A673 (cell line): ENCODE results near the gene NDRG4. TPM values are rescaled to one million over a fixed set of nuclear protein-coding genes. Genes with fewer than 3 reads are reported as not detected.

Experiments used
- BruUV-seq: library from RNA; stranded (reverse); fragments of 400-500 nt; replicated peaks from 2 replicates; lab custom pipeline; 2021; lab: Mats Ljungman, UMichigan
- CTCF ChIA-PET: fragments of 300-600 bp; sonication (Branson Sonifier 250); formaldehyde crosslinking; loops from one replicate; lab custom pipeline; 2022; ENCODE audit warnings: antibody characterized with exemption; lab: Charles Lee
- POLR2A ChIA-PET: fragments of 300-600 bp; sonication (Branson Sonifier 250); formaldehyde crosslinking; loops from one replicate; lab custom pipeline; 2022; ENCODE audit warnings: antibody characterized with exemption; ENCODE audit not compliant: low non-redundant PET; lab: Charles Lee
- DNase-seq: peaks from one replicate; pipeline ENCODE4 v3.0.0-alpha.2; 2015; ENCODE audit warnings: low spot score
- H3K27ac ChIP-seq: fragments of 200-600 bp; sonication (generic); 2 replicates; pipeline ENCODE4 v1.5.1; 2016; ENCODE audit warnings: mixed run types, low read depth, mild to moderate bottlenecking, mixed read lengths, antibody characterized with exemption, low read length; ENCODE audit not compliant: poor library complexity, severe bottlenecking
- H3K27me3 ChIP-seq: fragments of 200-600 bp; sonication (generic); replicated peaks from 2 replicates; pipeline ENCODE4 v1.6.1; 2017; ENCODE audit warnings: mixed run types, low read depth, mild to moderate bottlenecking, mixed read lengths, antibody characterized with exemption, low read length; ENCODE audit not compliant: insufficient read depth, poor library complexity
- H3K36me3 ChIP-seq: fragments of 200-600 bp; sonication (generic); 2 replicates; pipeline ENCODE4 v1.6.1; 2016; ENCODE audit warnings: mixed run types, mild to moderate bottlenecking, mixed read lengths, antibody characterized with exemption, low read length; ENCODE audit not compliant: insufficient read depth, poor library complexity, severe bottlenecking
- H3K4me1 ChIP-seq: fragments of 200-600 bp; sonication (generic); 2 replicates; pipeline ENCODE4 v1.6.1; 2017; ENCODE audit warnings: mixed run types, mild to moderate bottlenecking, mixed read lengths, antibody characterized with exemption, low read length; ENCODE audit not compliant: insufficient read depth, poor library complexity, severe bottlenecking
- H3K4me3 ChIP-seq: fragments of 200-600 bp; sonication (generic); 2 replicates; pipeline ENCODE4 v1.5.1; 2016; ENCODE audit warnings: low read depth, mixed run types, mild to moderate bottlenecking, mixed read lengths, low read length; ENCODE audit not compliant: poor library complexity, severe bottlenecking
- H3K9me3 ChIP-seq: fragments of 200-600 bp; sonication (generic); 2 replicates; pipeline ENCODE4 v1.6.1; 2016; ENCODE audit warnings: mixed run types, low read depth, mild to moderate bottlenecking, mixed read lengths, antibody characterized with exemption, low read length; ENCODE audit not compliant: poor library complexity, severe bottlenecking
- CTCF ChIP-seq: fragments of 300-800, 200-600 bp; sonication (generic); conservative IDR thresholded peaks from 2 replicates; pipeline ENCODE4 v1.5.1; 2017; ENCODE audit warnings: low read depth, mild to moderate bottlenecking, antibody characterized with exemption, low read length, moderate library complexity, mixed read lengths
- EZH2 ChIP-seq: fragments of 200-600 bp; sonication (generic); IDR thresholded peaks from 2 replicates; pipeline ENCODE4 v1.6.1; 2017; ENCODE audit warnings: borderline replicate concordance, low read depth, mild to moderate bottlenecking, mixed read lengths, antibody characterized with exemption, low read length; ENCODE audit not compliant: poor library complexity, severe bottlenecking
- intact Hi-C: fragments of 100-400 bp; cut with micrococcal nuclease; formaldehyde crosslinking; loops from one replicate; pipeline ENCODE4 v1.10.0; 2022; ENCODE audit not compliant: unreplicated experiment
- total RNA-seq: library from RNA; stranded (reverse); gene quantifications from 2 replicates; pipeline ENCODE4 v1.2.3, GENCODE V29; 2021

NDRG4 gene
- total RNA-seq, 1 experiment from 2014 or later, result 0.28 TPM

GRCh38 chr16:58501242-58502131 lies 1.5 kb downstream of the NDRG4 start:
- Histone ChIP-seq H3K27me3 (no peaks in the 10 kb centered on the region), H3K27ac (no peak overlapping the region), H3K4me3 (peak overlapping the region; percentile 45), H3K4me1 (no peaks in the 10 kb centered on the region), H3K9me3 (no peaks in the 10 kb centered on the region), H3K36me3 (no peaks in the 10 kb centered on the region)
- intact Hi-C loops, result no loop called here
- DNase-seq, result peak; percentile 45
- CTCF ChIA-PET, result no interaction called here
- no peak for TF ChIP-seq EZH2
- BruUV-seq, result no TSS peak
- POLR2A ChIA-PET, result no interaction called here

GRCh38 chr16:58502217-58502921 lies 2.4 kb downstream of the NDRG4 start:
- no peak for TF ChIP-seq EZH2
- no peak for TF ChIP-seq CTCF
- ChIA-PET POLR2A (no interaction called here), CTCF (no interaction called here)
- no peaks in the 10 kb centered on the region for H3K36me3 ChIP-seq
- H3K27ac ChIP-seq, result no peak overlapping the region
- intact Hi-C loops, result no loop called here
- H3K4me1 ChIP-seq, result no peaks in the 10 kb centered on the region
- DNase-seq, result no peak
- BruUV-seq, result no TSS peak
- H3K4me3 ChIP-seq, result no peak overlapping the region
- no peaks in the 10 kb centered on the region for H3K27me3 ChIP-seq
- H3K9me3 ChIP-seq, result no peaks in the 10 kb centered on the region

GRCh38 chr16:58503166-58503862 lies 3.4 kb downstream of the NDRG4 start:
- ChIA-PET POLR2A (no interaction called here), CTCF (no interaction called here)
- DNase-seq, result no peak
- no TSS peak for BruUV-seq
- H3K27me3 ChIP-seq, result no peaks in the 10 kb centered on the region
- intact Hi-C loops, result no loop called here
- no peaks in the 10 kb centered on the region for H3K36me3 ChIP-seq
- no peak overlapping the region for H3K27ac ChIP-seq
- no peak overlapping the region for H3K4me3 ChIP-seq
- no peaks in the 10 kb centered on the region for H3K9me3 ChIP-seq
- no peaks in the 10 kb centered on the region for H3K4me1 ChIP-seq
- TF ChIP-seq EZH2 (no peak), CTCF (no peak)
